ES-I3 (cell line): ENCODE results near the gene F2RL3.
"Not testable (repeated sequence)": the region's sequence is repeated elsewhere in the genome, so short reads cannot be mapped to it uniquely, and the experiment has no call there.

ENCODE experiments used
- H3K36me3 ChIP-seq: 2 replicates; pipeline ENCODE4 v1.6.1; 2013; ENCODE audit warnings: mild to moderate bottlenecking, low read length, control low read depth, moderate library complexity; ENCODE audit not compliant: insufficient read depth
- H3K4me1 ChIP-seq: 2 replicates; pipeline ENCODE4 v1.6.1; 2013; ENCODE audit warnings: mild to moderate bottlenecking, control low read depth, low read length; ENCODE audit not compliant: insufficient read depth
- H3K9ac ChIP-seq: 2 replicates; pipeline ENCODE4 v1.6.1; 2013; ENCODE audit warnings: low read depth, mild to moderate bottlenecking, low read length, moderate library complexity
- H3K9me3 ChIP-seq: 2 replicates; pipeline ENCODE4 v1.6.1; 2013; ENCODE audit warnings: mild to moderate bottlenecking, low read length, moderate library complexity; ENCODE audit not compliant: control insufficient read depth, insufficient read depth

The F2RL3 gene

DNA sequence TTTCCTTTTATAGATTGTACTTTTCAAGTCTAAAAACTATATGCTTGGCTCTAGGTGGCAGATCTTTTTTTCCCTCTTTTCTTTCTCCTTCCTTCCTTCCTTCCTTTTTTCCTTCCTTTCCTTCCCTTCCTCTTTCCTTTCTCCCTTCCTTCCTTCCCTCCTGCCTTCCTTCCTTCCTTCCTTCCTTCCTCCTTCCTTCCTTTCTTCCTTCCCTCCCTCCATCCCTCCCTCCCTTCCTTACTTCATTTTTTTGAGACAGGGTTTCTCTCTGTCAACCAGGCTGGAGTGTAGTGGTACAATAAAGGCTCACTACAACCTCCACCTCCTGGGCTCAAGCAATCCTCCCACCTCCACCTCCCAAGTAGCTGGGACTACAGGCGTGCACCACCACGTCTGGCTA lies 48.1 kb downstream of the F2RL3 start:
- Histone ChIP-seq H3K36me3 (no peaks in the 10 kb centered on the region), H3K9me3 (no peaks in the 10 kb centered on the region), H3K4me1 (no peaks in the 10 kb centered on the region; the same call in 1 of the 2 replicates)

DNA sequence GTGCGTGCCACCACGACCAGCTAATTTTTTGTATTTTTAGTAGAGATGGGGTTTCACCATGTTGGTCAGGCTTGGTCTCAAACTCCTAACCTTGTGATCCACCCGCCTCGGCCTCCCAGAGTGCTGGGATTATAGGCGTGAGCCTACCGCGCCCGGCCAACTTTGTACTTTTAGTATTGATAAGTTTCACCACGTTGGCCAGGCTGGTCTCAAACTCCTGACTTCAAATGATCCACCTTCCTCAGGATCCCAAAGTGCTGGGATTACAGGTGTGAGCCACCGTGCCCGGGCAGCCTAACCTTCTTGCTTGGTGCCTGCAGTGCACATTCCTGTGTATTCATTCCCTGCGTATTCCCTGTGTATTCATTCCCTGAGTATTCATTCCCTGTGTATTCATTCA lies 49.0 kb downstream of the F2RL3 start:
- H3K9me3 ChIP-seq, H3K4me1 ChIP-seq, H3K9ac ChIP-seq: not testable (repeated sequence)

More for the DNA sequence above, 48.1 kb downstream of the F2RL3 start:
- H3K9ac ChIP-seq: no peak overlapping the region

DNA sequence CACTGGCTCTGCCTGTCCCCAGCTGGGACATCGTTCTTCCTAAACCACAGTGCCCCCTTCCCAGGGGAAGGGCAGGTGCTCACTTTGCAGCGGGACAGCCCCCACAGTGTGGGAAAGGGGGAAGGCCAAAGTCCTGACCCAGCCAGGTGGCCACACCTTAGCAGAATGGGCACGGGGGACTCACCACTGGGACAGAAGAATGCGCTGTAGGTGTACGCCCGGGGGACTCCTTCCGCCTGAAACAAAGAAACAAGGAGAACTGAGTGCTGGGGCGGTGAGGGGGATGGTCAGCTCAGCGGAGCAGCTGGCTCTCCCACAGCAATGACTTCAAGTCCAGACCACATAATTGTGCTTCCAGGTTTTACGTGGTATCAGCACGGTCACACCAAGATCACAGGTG lies 49.4 kb downstream of the F2RL3 start:
- no peaks in the 10 kb centered on the region for H3K36me3 ChIP-seq
- H3K9me3 ChIP-seq: no peaks in the 10 kb centered on the region
- no peak overlapping the region; the same call in 1 of the 2 replicates for H3K9ac ChIP-seq
- no peaks in the 10 kb centered on the region; the same call in 1 of the 2 replicates for H3K4me1 ChIP-seq

More for the DNA sequence above, 49.0 kb downstream of the F2RL3 start:
- not testable (repeated sequence) for H3K36me3 ChIP-seq

DNA sequence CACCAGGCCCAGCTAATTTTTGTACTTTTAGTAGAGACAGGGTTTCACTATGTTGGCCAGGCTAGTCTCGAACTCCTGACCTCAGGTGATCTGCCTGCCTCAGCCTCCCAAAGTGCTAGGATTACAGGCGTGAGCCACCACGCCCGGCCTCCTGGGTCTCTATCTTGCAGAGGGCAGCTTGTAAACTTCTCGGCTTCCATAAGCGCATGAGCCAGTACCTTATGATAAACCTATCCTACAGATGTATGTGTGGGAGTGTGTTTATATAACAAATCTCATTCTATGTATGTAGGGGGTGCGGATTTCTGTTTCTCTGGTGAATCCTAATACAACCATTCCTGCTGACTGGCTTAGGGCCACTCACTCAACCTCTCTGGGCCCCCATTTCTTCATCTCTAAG lies 51.3 kb downstream of the F2RL3 start:
- H3K9me3 ChIP-seq, H3K4me1 ChIP-seq, H3K36me3 ChIP-seq, H3K9ac ChIP-seq: not testable (repeated sequence)

DNA sequence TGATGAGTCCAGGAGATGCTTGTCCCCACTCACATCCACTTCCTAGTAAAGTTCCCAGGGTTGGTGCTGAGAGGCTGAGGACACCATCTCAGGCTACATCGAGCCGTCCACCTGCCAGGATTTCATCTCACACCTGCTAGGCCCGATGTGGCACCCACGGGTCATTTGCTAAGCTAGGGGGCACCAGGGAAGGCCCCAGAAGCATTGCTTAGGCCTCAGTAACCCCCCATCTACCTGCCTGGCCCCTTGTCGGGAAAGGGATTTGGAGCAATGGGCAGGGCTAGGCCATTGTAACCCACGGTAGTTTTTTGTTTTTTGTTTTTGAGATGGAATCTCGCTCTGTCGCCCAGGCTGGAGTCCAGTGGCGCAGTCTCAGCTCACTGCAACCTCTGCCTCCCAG lies 51.8 kb downstream of the F2RL3 start:
- H3K4me1 ChIP-seq: peaks cover 4% of the 10 kb centered on the region; the same call in 1 of the 2 replicates
- H3K9ac ChIP-seq: no peak overlapping the region
- no peaks in the 10 kb centered on the region for H3K36me3 ChIP-seq
- no peaks in the 10 kb centered on the region for H3K9me3 ChIP-seq
